HCT116 (cell line): ENCODE data around the gene CRNN. TPM values are rescaled to one million over a fixed set of nuclear protein-coding genes. Genes with fewer than 3 reads are reported as not detected.

Experiments used
- ATAC-seq: fragments of 200-7000 bp; cut with Tn5 transposase; 2 replicates; pipeline ENCODE4 v1.9.1; 2020; ENCODE audit warnings: mild to moderate bottlenecking, moderate library complexity
- BruUV-seq: library from RNA; stranded (reverse); fragments of 400-500 nt; replicated peaks from 2 replicates; lab custom pipeline; 2021; lab: Mats Ljungman, UMichigan
- CTCF ChIA-PET: fragments of 300-600 bp; sonication (Branson Sonifier 250); formaldehyde crosslinking; loops from one replicate; lab custom pipeline; 2021; ENCODE audit warnings: antibody characterized with exemption; lab: Charles Lee
- POLR2A ChIA-PET: fragments of 300-600, 350-600 bp; sonication (Branson Sonifier 250); formaldehyde crosslinking; loops from one replicate; lab custom pipeline; 2021; ENCODE audit warnings: antibody characterized with exemption; lab: Charles Lee
- RAD21 ChIA-PET, 2 experiments: fragments of 300-600 bp; sonication (Branson Sonifier 250); formaldehyde crosslinking; loops; one replicate each; lab custom pipeline; 2023; ENCODE audit warnings: low total read pairs in 2 of 2; ENCODE audit not compliant: uncharacterized antibody in 2 of 2, unreplicated experiment in 2 of 2, low non-redundant PET in 1 of 2; lab: Charles Lee
- DNase-seq: peaks from one replicate; pipeline ENCODE4 v3.0.0-alpha.2; 2010; ENCODE audit warnings: low read depth, low spot score
- H2AFZ ChIP-seq: fragments of 200-600 bp; shearing (Covaris generic), sonication (generic); 2 replicates; pipeline ENCODE4 v1.6.1; 2017; ENCODE audit warnings: low read depth, mixed run types, mixed read lengths, antibody characterized with exemption, low read length; ENCODE audit not compliant: poor library complexity, severe bottlenecking
- H3K27ac ChIP-seq: 2 replicates; pipeline ENCODE4 v1.5.1; 2012; ENCODE audit warnings: low read depth, low read length
- H3K27me3 ChIP-seq: fragments of 200-600 bp; sonication (generic); 2 replicates; pipeline ENCODE4 v1.6.1; 2016; ENCODE audit warnings: mixed run types, low read length, mixed read lengths; ENCODE audit not compliant: insufficient read depth
- H3K36me3 ChIP-seq, 2 experiments: fragments of 200-500 bp in 1 of 2; fragments of 200-600 bp in 1 of 2; sonication (Bioruptor generic) in 1 of 2; sonication (generic) in 1 of 2; 2 replicates each; pipeline versions ENCODE4 v1.5.1 to v1.6.1; 2014 to 2016; ENCODE audit warnings: low read length in 2 of 2, inconsistent platforms in 1 of 2, mixed read lengths in 1 of 2, mixed run types in 1 of 2; ENCODE audit not compliant: insufficient read depth in 2 of 2, control insufficient read depth in 1 of 2
- H3K4me1 ChIP-seq, 2 experiments: fragments of 200-600 bp in 1 of 2; sonication (generic) in 1 of 2; 2 replicates each; pipeline versions ENCODE4 v1.5.1 to v1.6.1; 2012 to 2017; ENCODE audit warnings: low read length in 2 of 2, inconsistent platforms in 1 of 2, mild to moderate bottlenecking in 1 of 2, mixed read lengths in 1 of 2, mixed run types in 1 of 2, moderate library complexity in 1 of 2; ENCODE audit not compliant: insufficient read depth in 2 of 2, control insufficient read depth in 1 of 2
- H3K4me2 ChIP-seq: fragments of 200-600 bp; sonication (generic); 2 replicates; pipeline ENCODE4 v1.6.1; 2017; ENCODE audit warnings: mixed run types, low read length, mixed read lengths
- H3K4me3 ChIP-seq, 2 experiments: fragments of 200-600 bp in 1 of 2; sonication (generic) in 1 of 2; replicated peaks in 1 of 2; 2 replicates each; pipeline ENCODE4 v1.5.1; 2011 to 2016; ENCODE audit warnings: low read length in 2 of 2, control low read depth in 1 of 2, low read depth in 1 of 2, mild to moderate bottlenecking in 1 of 2, mixed read lengths in 1 of 2, mixed run types in 1 of 2
- H3K79me2 ChIP-seq: fragments of 200-600 bp; sonication (generic); 2 replicates; pipeline ENCODE4 v1.6.1; 2017; ENCODE audit warnings: mild to moderate bottlenecking, mixed run types, low read length, moderate library complexity, mixed read lengths; ENCODE audit not compliant: insufficient read depth
- H3K9ac ChIP-seq: fragments of 200-600 bp; sonication (generic); 2 replicates; pipeline ENCODE4 v1.6.1; 2016; ENCODE audit warnings: low read length, mixed read lengths
- H3K9me2 ChIP-seq: fragments of 200-600 bp; sonication (generic), shearing (Covaris generic); 2 replicates; pipeline ENCODE4 v1.6.1; 2017; ENCODE audit warnings: mixed run types, mild to moderate bottlenecking, moderate library complexity; ENCODE audit not compliant: insufficient read depth
- H3K9me3 ChIP-seq, 2 experiments: fragments of 200-500 bp in 1 of 2; fragments of 200-600 bp in 1 of 2; sonication (Bioruptor generic) in 1 of 2; sonication (generic) in 1 of 2; 2 replicates each; pipeline ENCODE4 v1.6.1; 2014 to 2017; ENCODE audit warnings: low read length in 2 of 2, mixed read lengths in 2 of 2, inconsistent platforms in 1 of 2, low read depth in 1 of 2, mild to moderate bottlenecking in 1 of 2, mixed run types in 1 of 2, moderate library complexity in 1 of 2; ENCODE audit not compliant: control insufficient read depth in 1 of 2, insufficient read depth in 1 of 2
- H4K20me1 ChIP-seq: fragments of 200-600 bp; sonication (generic), shearing (Covaris generic); 2 replicates; pipeline ENCODE4 v1.6.1; 2017; ENCODE audit warnings: mixed run types, mild to moderate bottlenecking, moderate library complexity; ENCODE audit not compliant: insufficient read depth
- CBX3 ChIP-seq: IDR thresholded peaks from 2 replicates; pipeline ENCODE4 v1.6.1; 2012; ENCODE audit warnings: low read depth
- CEBPB ChIP-seq: IDR thresholded peaks from 2 replicates; pipeline ENCODE4 v1.6.1; 2012; ENCODE audit warnings: low read depth
- EGR1 ChIP-seq: IDR thresholded peaks from 2 replicates; pipeline ENCODE4 v1.6.1; 2012; ENCODE audit warnings: low read depth
- ELF1 ChIP-seq: IDR thresholded peaks from 2 replicates; pipeline ENCODE4 v1.6.1; 2012; ENCODE audit warnings: low read depth, borderline replicate concordance
- EZH2 ChIP-seq: fragments of 200-600 bp; sonication (generic); IDR thresholded peaks from 2 replicates; pipeline ENCODE4 v1.6.1; 2017; ENCODE audit warnings: antibody characterized with exemption, mixed run types
- EZH2phosphoT487 ChIP-seq: fragments of 200-600 bp; IDR thresholded peaks from 2 replicates; pipeline ENCODE4 v1.6.1; 2018; ENCODE audit warnings: antibody characterized with exemption, borderline replicate concordance
- FOSL1 ChIP-seq: IDR thresholded peaks from 2 replicates; pipeline ENCODE4 v1.6.1; 2012; ENCODE audit warnings: low read depth
- POLR2A ChIP-seq: IDR thresholded peaks from 2 replicates; pipeline ENCODE4 v1.7.0; 2011; ENCODE audit warnings: borderline replicate concordance; ENCODE audit not compliant: insufficient read depth, insufficient read length; ENCODE audit errors: extremely low read depth
- POLR2AphosphoS5 ChIP-seq: IDR thresholded peaks from 2 replicates; pipeline ENCODE4 v1.6.1; 2011; ENCODE audit warnings: mild to moderate bottlenecking, low read depth, low read length, moderate library complexity
- RAD21 ChIP-seq: IDR thresholded peaks from 2 replicates; pipeline ENCODE4 v1.6.1; 2012; ENCODE audit warnings: low read depth, mild to moderate bottlenecking
- SIN3A ChIP-seq: IDR thresholded peaks from 2 replicates; pipeline ENCODE4 v1.6.1; 2012; ENCODE audit warnings: low read depth
- SRF ChIP-seq: IDR thresholded peaks from 2 replicates; pipeline ENCODE4 v1.6.1; 2012; ENCODE audit warnings: low read depth
- TCF7L2 ChIP-seq: IDR thresholded peaks from 2 replicates; pipeline ENCODE4 v1.7.0; 2011; ENCODE audit warnings: borderline replicate concordance, inconsistent platforms; ENCODE audit not compliant: insufficient read depth, insufficient read length; ENCODE audit errors: extremely low read depth
- ZFX ChIP-seq: fragments of 450-650 bp; IDR thresholded peaks from 2 replicates; pipeline ENCODE4 v1.6.1; 2017
- intact Hi-C: fragments of 100-400 bp; cut with micrococcal nuclease; formaldehyde crosslinking; loops from 2 replicates; pipeline ENCODE4 v1.10.0; 2022
- total RNA-seq: library from RNA; stranded (reverse); gene quantifications from one replicate; pipeline ENCODE4 v1.2.1, GENCODE V29; 2021; ENCODE audit not compliant: unreplicated experiment
- TF ChIP-seq, protein P1 (sequence below): IDR thresholded peaks from 2 replicates; pipeline ENCODE4 v1.6.1; 2012; ENCODE audit warnings: low read depth
- TF ChIP-seq, protein P2 (sequence below): IDR thresholded peaks from 2 replicates; pipeline ENCODE4 v1.6.1; 2011; ENCODE audit warnings: mild to moderate bottlenecking, low read length, moderate library complexity; ENCODE audit not compliant: insufficient replicate concordance; ENCODE audit errors: extremely low read depth
- TF ChIP-seq, protein P3 (sequence below): IDR thresholded peaks from 2 replicates; pipeline ENCODE4 v1.6.1; 2012

The CRNN gene
- total RNA-seq, 1 experiment from 2014 or later, result not detected

DNA sequence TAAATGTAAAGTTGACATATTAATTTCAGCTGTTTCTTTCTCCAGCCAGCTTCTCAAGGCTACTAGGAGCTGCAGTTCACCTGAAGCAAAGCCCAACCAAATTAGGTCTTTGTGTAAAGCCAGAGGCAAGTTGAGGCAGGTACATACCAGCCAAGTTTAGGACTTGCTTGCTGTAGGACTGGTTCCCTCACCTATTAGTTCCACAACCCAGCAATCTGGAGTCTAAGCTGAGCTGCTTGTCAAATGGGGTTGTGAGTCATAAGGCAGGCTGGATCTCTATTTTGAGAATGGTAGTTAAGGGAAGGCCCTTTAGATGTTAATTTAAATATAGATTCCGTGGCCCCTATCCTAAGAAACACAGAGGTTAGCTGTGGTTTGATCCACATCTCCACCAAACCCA is 46.6 kb downstream of the CRNN start:
- no peak for TF ChIP-seq CBX3
- TF ChIP-seq EZH2, result no peak
- TF ChIP-seq RAD21, result no peak
- no peak for TF ChIP-seq SRF
- no peak for TF ChIP-seq SIN3A
- TF ChIP-seq, protein P1, sequence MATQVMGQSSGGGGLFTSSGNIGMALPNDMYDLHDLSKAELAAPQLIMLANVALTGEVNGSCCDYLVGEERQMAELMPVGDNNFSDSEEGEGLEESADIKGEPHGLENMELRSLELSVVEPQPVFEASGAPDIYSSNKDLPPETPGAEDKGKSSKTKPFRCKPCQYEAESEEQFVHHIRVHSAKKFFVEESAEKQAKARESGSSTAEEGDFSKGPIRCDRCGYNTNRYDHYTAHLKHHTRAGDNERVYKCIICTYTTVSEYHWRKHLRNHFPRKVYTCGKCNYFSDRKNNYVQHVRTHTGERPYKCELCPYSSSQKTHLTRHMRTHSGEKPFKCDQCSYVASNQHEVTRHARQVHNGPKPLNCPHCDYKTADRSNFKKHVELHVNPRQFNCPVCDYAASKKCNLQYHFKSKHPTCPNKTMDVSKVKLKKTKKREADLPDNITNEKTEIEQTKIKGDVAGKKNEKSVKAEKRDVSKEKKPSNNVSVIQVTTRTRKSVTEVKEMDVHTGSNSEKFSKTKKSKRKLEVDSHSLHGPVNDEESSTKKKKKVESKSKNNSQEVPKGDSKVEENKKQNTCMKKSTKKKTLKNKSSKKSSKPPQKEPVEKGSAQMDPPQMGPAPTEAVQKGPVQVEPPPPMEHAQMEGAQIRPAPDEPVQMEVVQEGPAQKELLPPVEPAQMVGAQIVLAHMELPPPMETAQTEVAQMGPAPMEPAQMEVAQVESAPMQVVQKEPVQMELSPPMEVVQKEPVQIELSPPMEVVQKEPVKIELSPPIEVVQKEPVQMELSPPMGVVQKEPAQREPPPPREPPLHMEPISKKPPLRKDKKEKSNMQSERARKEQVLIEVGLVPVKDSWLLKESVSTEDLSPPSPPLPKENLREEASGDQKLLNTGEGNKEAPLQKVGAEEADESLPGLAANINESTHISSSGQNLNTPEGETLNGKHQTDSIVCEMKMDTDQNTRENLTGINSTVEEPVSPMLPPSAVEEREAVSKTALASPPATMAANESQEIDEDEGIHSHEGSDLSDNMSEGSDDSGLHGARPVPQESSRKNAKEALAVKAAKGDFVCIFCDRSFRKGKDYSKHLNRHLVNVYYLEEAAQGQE, result no peak
- TF ChIP-seq ZFX, result no peak
- no peak for TF ChIP-seq POLR2AphosphoS5
- TF ChIP-seq FOSL1, result no peak
- TF ChIP-seq TCF7L2, result no peak
- TF ChIP-seq, protein P2, sequence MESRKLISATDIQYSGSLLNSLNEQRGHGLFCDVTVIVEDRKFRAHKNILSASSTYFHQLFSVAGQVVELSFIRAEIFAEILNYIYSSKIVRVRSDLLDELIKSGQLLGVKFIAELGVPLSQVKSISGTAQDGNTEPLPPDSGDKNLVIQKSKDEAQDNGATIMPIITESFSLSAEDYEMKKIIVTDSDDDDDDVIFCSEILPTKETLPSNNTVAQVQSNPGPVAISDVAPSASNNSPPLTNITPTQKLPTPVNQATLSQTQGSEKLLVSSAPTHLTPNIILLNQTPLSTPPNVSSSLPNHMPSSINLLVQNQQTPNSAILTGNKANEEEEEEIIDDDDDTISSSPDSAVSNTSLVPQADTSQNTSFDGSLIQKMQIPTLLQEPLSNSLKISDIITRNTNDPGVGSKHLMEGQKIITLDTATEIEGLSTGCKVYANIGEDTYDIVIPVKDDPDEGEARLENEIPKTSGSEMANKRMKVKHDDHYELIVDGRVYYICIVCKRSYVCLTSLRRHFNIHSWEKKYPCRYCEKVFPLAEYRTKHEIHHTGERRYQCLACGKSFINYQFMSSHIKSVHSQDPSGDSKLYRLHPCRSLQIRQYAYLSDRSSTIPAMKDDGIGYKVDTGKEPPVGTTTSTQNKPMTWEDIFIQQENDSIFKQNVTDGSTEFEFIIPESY, result no peak
- TF ChIP-seq CEBPB, result no peak
- TF ChIP-seq, protein P3, sequence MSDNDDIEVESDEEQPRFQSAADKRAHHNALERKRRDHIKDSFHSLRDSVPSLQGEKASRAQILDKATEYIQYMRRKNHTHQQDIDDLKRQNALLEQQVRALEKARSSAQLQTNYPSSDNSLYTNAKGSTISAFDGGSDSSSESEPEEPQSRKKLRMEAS, result no peak
- TF ChIP-seq ELF1, result no peak
- no peak for TF ChIP-seq EZH2phosphoT487
- no peak for TF ChIP-seq POLR2A
- TF ChIP-seq EGR1, result no peak
- no TSS peak for BruUV-seq
- ChIA-PET RAD21 (no interaction called here), CTCF (no interaction called here), POLR2A (no interaction called here)
- Histone ChIP-seq H3K9ac (no peak overlapping the region), H3K27ac (no peak overlapping the region), H3K4me3 (no peak overlapping the region), H3K4me1 (no peaks in the 10 kb centered on the region), H3K9me2 (no peaks in the 10 kb centered on the region), H2AFZ (no peak overlapping the region), H3K36me3 (no peaks in the 10 kb centered on the region), H3K4me2 (no peak overlapping the region), H3K79me2 (no peaks in the 10 kb centered on the region), H3K27me3 (0 out of 2 replicates have a peak, but pooled peaks cover 21% of the 10 kb centered on the region), H4K20me1 (no peaks in the 10 kb centered on the region), H3K9me3 (no peaks in the 10 kb centered on the region; a peak in 1 of 4 replicates)
- DNase-seq, result no peak
- ATAC-seq, result no peak
- intact Hi-C loops, result no loop called here
